Neuronal stem cell (in vitro differentiated cells): ENCODE data around the gene MTG2.

Source experiments
- DNase-seq: peaks from one replicate; pipeline ENCODE4 v3.0.0-alpha.2; 2013; ENCODE audit warnings: low spot score
- H2AFZ ChIP-seq: one replicate; pipeline ENCODE4 v1.6.1; 2013; ENCODE audit warnings: mild to moderate bottlenecking, low read length, inconsistent platforms
- H2AK5ac ChIP-seq: 2 replicates; pipeline ENCODE4 v1.6.1; 2013; ENCODE audit warnings: low read depth, mild to moderate bottlenecking, inconsistent platforms, low read length, moderate library complexity, mixed read lengths
- H2BK120ac ChIP-seq: 2 replicates; pipeline ENCODE4 v1.6.1; 2013; ENCODE audit warnings: low read depth, mild to moderate bottlenecking, inconsistent platforms, low read length, moderate library complexity, mixed read lengths
- H2BK12ac ChIP-seq: one replicate; pipeline ENCODE4 v1.6.1; 2013; ENCODE audit warnings: low read length, inconsistent platforms
- H2BK15ac ChIP-seq: 2 replicates; pipeline ENCODE4 v1.6.1; 2013; ENCODE audit warnings: mild to moderate bottlenecking, low read length, inconsistent platforms, mixed read lengths
- H2BK5ac ChIP-seq: one replicate; pipeline ENCODE4 v1.6.1; 2013; ENCODE audit warnings: inconsistent platforms, mild to moderate bottlenecking, low read length, moderate library complexity
- H3K14ac ChIP-seq: one replicate; pipeline ENCODE4 v1.6.1; 2013; ENCODE audit warnings: low read length, inconsistent platforms
- H3K18ac ChIP-seq: 2 replicates; pipeline ENCODE4 v1.6.1; 2013; ENCODE audit warnings: low read length, inconsistent platforms
- H3K23ac ChIP-seq: 2 replicates; pipeline ENCODE4 v1.6.1; 2013; ENCODE audit warnings: low read depth, mild to moderate bottlenecking, mixed read lengths, low read length, inconsistent platforms; ENCODE audit not compliant: poor library complexity
- H3K27ac ChIP-seq: replicated peaks from 3 replicates; pipeline ENCODE4 v1.5.1; 2013; ENCODE audit warnings: low read length, inconsistent platforms
- H3K27me3 ChIP-seq, 3 experiments: 2 replicates each; pipeline ENCODE4 v1.6.1; 2013; ENCODE audit warnings: low read length in 3 of 3, mild to moderate bottlenecking in 2 of 3, inconsistent platforms in 1 of 3, low read depth in 1 of 3, mixed read lengths in 1 of 3, moderate library complexity in 1 of 3; ENCODE audit not compliant: control insufficient read depth in 3 of 3, insufficient read depth in 3 of 3
- H3K36me3 ChIP-seq, 2 donors: replicated peaks in 1 of 2; 2 replicates each; pipeline ENCODE4 v1.6.1; 2013; ENCODE audit warnings: low read length in 2 of 2; ENCODE audit not compliant: control insufficient read depth in 2 of 2, insufficient read depth in 2 of 2
- H3K4ac ChIP-seq: 2 replicates; pipeline ENCODE4 v1.6.1; 2013; ENCODE audit warnings: inconsistent platforms, mild to moderate bottlenecking, low read length, moderate library complexity
- H3K4me1 ChIP-seq, 2 donors: 1 replicate in 1 of 2; 2 replicates in 1 of 2; pipeline ENCODE4 v1.6.1; 2013; ENCODE audit warnings: low read length in 2 of 2, low read depth in 1 of 2; ENCODE audit not compliant: control insufficient read depth in 2 of 2, insufficient read depth in 1 of 2
- H3K4me2 ChIP-seq: one replicate; pipeline ENCODE4 v1.6.1; 2013; ENCODE audit warnings: mild to moderate bottlenecking, low read length, inconsistent platforms; ENCODE audit not compliant: insufficient read depth, poor library complexity, severe bottlenecking
- H3K4me3 ChIP-seq, 2 donors: 2 replicates each; pipeline ENCODE4 v1.5.1; 2013; ENCODE audit warnings: low read length in 2 of 2, mild to moderate bottlenecking in 2 of 2, inconsistent platforms in 1 of 2, moderate library complexity in 1 of 2
- H3K79me1 ChIP-seq: one replicate; pipeline ENCODE4 v1.6.1; 2013; ENCODE audit warnings: low read depth, mild to moderate bottlenecking, inconsistent platforms, low read length, moderate library complexity
- H3K9ac ChIP-seq: one replicate; pipeline ENCODE4 v1.6.1; 2013; ENCODE audit warnings: mild to moderate bottlenecking, low read depth, low read length, inconsistent platforms; ENCODE audit not compliant: poor library complexity
- H3K9me3 ChIP-seq, 2 donors: replicated peaks in 1 of 2; 2 replicates each; pipeline versions ENCODE3 to v1.6.1; 2013; ENCODE audit warnings: low read length in 2 of 2, mild to moderate bottlenecking in 2 of 2, inconsistent platforms in 1 of 2, low read depth in 1 of 2, mixed read lengths in 1 of 2, moderate library complexity in 1 of 2; ENCODE audit not compliant: control insufficient read depth in 2 of 2, insufficient read depth in 1 of 2
- H4K8ac ChIP-seq: one replicate; pipeline ENCODE4 v1.6.1; 2013; ENCODE audit warnings: low read depth, mild to moderate bottlenecking, inconsistent platforms, low read length, moderate library complexity
- H4K91ac ChIP-seq: one replicate; pipeline ENCODE4 v1.6.1; 2013; ENCODE audit warnings: low read length, low read depth, mild to moderate bottlenecking, inconsistent platforms; ENCODE audit not compliant: poor library complexity
- WGBS, 2 donors: extraction: QIAGEN DNeasy Blood & Tissue Kit; methylation state at CpG; one replicate each; pipeline ENCODE4 v1.1.7; 2013; ENCODE audit warnings: missing lambda C conversion rate in 2 of 2, mixed read lengths in 1 of 2; ENCODE audit not compliant: insufficient read length in 2 of 2, insufficient replicate concordance in 1 of 2; ENCODE audit errors: extremely low coverage in 2 of 2; 5-methylcytosine and 5-hydroxymethylcytosine counted together

Gene MTG2

DNA sequence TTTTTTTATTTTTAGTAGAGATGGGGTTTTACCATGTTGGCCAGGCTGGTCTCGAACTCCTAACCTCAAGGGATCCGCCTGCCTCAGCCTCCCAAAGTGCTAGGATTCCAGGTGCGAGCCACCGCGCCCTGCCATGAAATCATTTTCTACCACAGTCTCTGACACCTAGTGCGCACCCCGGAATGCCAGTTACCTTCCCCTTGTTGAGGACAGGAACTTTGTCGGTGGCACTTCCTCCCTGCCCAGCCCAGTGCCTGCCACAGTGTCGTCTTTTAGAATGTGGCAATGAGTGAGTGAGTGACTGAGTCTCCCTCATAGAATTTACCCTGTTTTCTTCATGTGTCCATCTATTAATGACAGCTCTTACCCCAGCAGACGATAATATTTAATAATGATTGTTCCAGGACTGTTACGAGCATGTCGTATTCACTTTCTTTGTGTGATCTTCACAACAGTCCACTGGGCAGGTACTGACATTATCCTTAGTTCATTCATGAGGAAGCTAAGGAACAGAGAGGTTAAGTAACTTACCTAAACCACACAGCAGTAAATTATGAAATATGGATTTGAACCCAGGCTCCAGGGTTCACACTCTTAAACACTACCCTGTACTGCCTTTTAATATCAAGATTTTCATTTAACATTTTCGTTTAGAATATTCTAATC lies 57.3 kb downstream of the MTG2 start:
- Histone ChIP-seq H4K8ac (no peak overlapping the region), H4K91ac (no peak overlapping the region), H3K4me3 (peak overlapping the region in 1 of 2 donors; percentile 22), H3K18ac (no peak overlapping the region), H3K14ac (no peak overlapping the region), H3K27me3 (no peaks in the 10 kb centered on the region), H3K36me3 (peaks cover 6 to 36% of the 10 kb centered on the region in 2 donors), H3K23ac (no peak overlapping the region), H3K79me1 (peaks cover 25% of the 10 kb centered on the region), H3K9me3 (no peaks in the 10 kb centered on the region), H2AK5ac (no peak overlapping the region), H3K4ac (no peak overlapping the region), H2BK5ac (no peak overlapping the region), H2AFZ (no peak overlapping the region), H3K4me1 (peaks cover 29 to 30% of the 10 kb centered on the region in 2 donors), H2BK15ac (no peak overlapping the region), H3K27ac (no peak overlapping the region), H2BK12ac (no peak overlapping the region), H3K9ac (no peak overlapping the region), H3K4me2 (no peak overlapping the region), H2BK120ac (no peak overlapping the region)
- no CpG with 5 or more reads among the region's 13 CpGs for WGBS, 2 donors
- DNase-seq = no peak

GRCh38 chr20:62241506-62241905 lies 58.7 kb downstream of the MTG2 start:
- Histone ChIP-seq H2AK5ac (no peak overlapping the region), H2BK120ac (no peak overlapping the region), H3K4me2 (no peak overlapping the region), H2BK5ac (no peak overlapping the region), H3K27me3 (no peaks in the 10 kb centered on the region), H2AFZ (no peak overlapping the region), H3K36me3 (peaks cover 6 to 40% of the 10 kb centered on the region in 2 donors), H2BK12ac (no peak overlapping the region), H3K4ac (no peak overlapping the region), H4K91ac (no peak overlapping the region), H2BK15ac (no peak overlapping the region), H3K14ac (no peak overlapping the region), H3K4me1 (peaks cover 16 to 17% of the 10 kb centered on the region in 2 donors), H3K9ac (no peak overlapping the region), H3K27ac (no peak overlapping the region), H4K8ac (no peak overlapping the region), H3K18ac (no peak overlapping the region), H3K23ac (no peak overlapping the region), H3K4me3 (no peak overlapping the region), H3K79me1 (peaks cover 32% of the 10 kb centered on the region), H3K9me3 (no peaks in the 10 kb centered on the region)
- DNase-seq = no peak
- WGBS, 2 donors = no CpG with 5 or more reads among the region's 10 CpGs

GRCh38 chr20:62242176-62242575 lies 59.3 kb downstream of the MTG2 start:
- no peak overlapping the region for H2BK15ac ChIP-seq
- H2BK120ac ChIP-seq = no peak overlapping the region
- H2BK5ac ChIP-seq = no peak overlapping the region
- WGBS, 2 donors = no CpG with 5 or more reads among the region's 6 CpGs
- no peak overlapping the region for H4K91ac ChIP-seq
- no peak overlapping the region for H3K27ac ChIP-seq
- H3K23ac ChIP-seq = no peak overlapping the region
- H3K9ac ChIP-seq = no peak overlapping the region
- H2AFZ ChIP-seq = no peak overlapping the region
- H3K4me2 ChIP-seq = no peak overlapping the region
- H3K4ac ChIP-seq = no peak overlapping the region
- no peak for DNase-seq
- H3K14ac ChIP-seq = no peak overlapping the region
- peaks cover 12 to 13% of the 10 kb centered on the region in 2 donors for H3K4me1 ChIP-seq
- H3K36me3 ChIP-seq = peaks cover 6 to 40% of the 10 kb centered on the region in 2 donors
- H3K4me3 ChIP-seq = no peak overlapping the region
- peaks cover 34% of the 10 kb centered on the region for H3K79me1 ChIP-seq
- no peak overlapping the region for H4K8ac ChIP-seq
- no peak overlapping the region for H2BK12ac ChIP-seq
- no peaks in the 10 kb centered on the region for H3K9me3 ChIP-seq
- H3K27me3 ChIP-seq = no peaks in the 10 kb centered on the region
- no peak overlapping the region for H3K18ac ChIP-seq
- H2AK5ac ChIP-seq = no peak overlapping the region

- H3K79me1 ChIP-seq = peaks cover 36% of the 10 kb centered on the region
- H2BK15ac ChIP-seq = no peak overlapping the region
- no peak overlapping the region for H2AFZ ChIP-seq
- no peak overlapping the region for H4K91ac ChIP-seq
- no peak overlapping the region for H4K8ac ChIP-seq
- H3K27ac ChIP-seq = no peak overlapping the region
- no peak overlapping the region for H3K4me3 ChIP-seq
- H2BK5ac ChIP-seq = no peak overlapping the region
- peaks cover 4 to 5% of the 10 kb centered on the region in 2 donors for H3K4me1 ChIP-seq
- no peaks in the 10 kb centered on the region for H3K27me3 ChIP-seq
- H2BK120ac ChIP-seq = no peak overlapping the region
- H2AK5ac ChIP-seq = no peak overlapping the region
- peaks cover 6 to 40% of the 10 kb centered on the region in 2 donors for H3K36me3 ChIP-seq
- DNase-seq = no peak
- peak overlapping the region; percentile 56 for H3K9ac ChIP-seq
- no peak overlapping the region for H3K18ac ChIP-seq
- H3K4me2 ChIP-seq = no peak overlapping the region
- H3K14ac ChIP-seq = no peak overlapping the region
- no CpG with 5 or more reads among the region's 22 CpGs for WGBS, 2 donors
- H3K23ac ChIP-seq = no peak overlapping the region
- no peaks in the 10 kb centered on the region for H3K9me3 ChIP-seq
- no peak overlapping the region for H2BK12ac ChIP-seq
- H3K4ac ChIP-seq = no peak overlapping the region
Measured at GRCh38 chr20:62243106-62243505, 60.3 kb downstream of the MTG2 start.
